Suprapubic skin (tissue), 4 donors: ENCODE data around the gene MCF2L. TPM values are rescaled to one million over a fixed set of nuclear protein-coding genes. Genes with fewer than 3 reads are reported as not detected.

Experiments used
- DNase-seq, 2 donors: peaks; one replicate each; pipeline ENCODE4 v3.0.0-alpha.2; 2019; ENCODE audit warnings: low spot score in 2 of 2
- H3K27ac ChIP-seq: fragments of 200-600 bp; sonication (generic); one replicate; pipeline ENCODE4 v1.5.1; 2019
- H3K27me3 ChIP-seq: fragments of 200-600 bp; sonication (generic); one replicate; pipeline ENCODE4 v1.5.1; 2019
- H3K36me3 ChIP-seq: fragments of 200-600 bp; sonication (generic); one replicate; pipeline ENCODE4 v1.5.1; 2019
- H3K4me1 ChIP-seq: fragments of 200-600 bp; sonication (generic); one replicate; pipeline ENCODE4 v1.5.1; 2019
- H3K4me3 ChIP-seq: fragments of 200-600 bp; sonication (generic); one replicate; pipeline ENCODE4 v1.5.1; 2019; ENCODE audit warnings: mild to moderate bottlenecking
- H3K9me3 ChIP-seq: fragments of 200-600 bp; sonication (generic); one replicate; pipeline ENCODE4 v1.5.1; 2019
- EP300 ChIP-seq: sonication (generic); formaldehyde crosslinking; IDR thresholded peaks from one replicate; pipeline ENCODE4 v1.6.1; 2017; ENCODE audit warnings: antibody characterized with exemption
- POLR2A ChIP-seq, 2 donors: fragments of 450-650 bp; IDR thresholded peaks; one replicate each; pipeline ENCODE4 v1.6.1; 2017; ENCODE audit warnings: antibody characterized with exemption in 2 of 2, mild to moderate bottlenecking in 2 of 2, moderate library complexity in 2 of 2
- POLR2AphosphoS5 ChIP-seq, 3 donors: sonication (generic); formaldehyde crosslinking; IDR thresholded peaks; one replicate each; pipeline ENCODE4 v1.6.1; 2017; ENCODE audit warnings: antibody characterized with exemption in 3 of 3
- WGBS: methylation state at CpG from one replicate; pipeline ENCODE4 v1.1.5; 2018; 5-methylcytosine and 5-hydroxymethylcytosine counted together
- total RNA-seq, 4 donors: library from RNA; depleted of rRNA; stranded (reverse); fragments of >200 nt; gene quantifications; one replicate each; pipeline ENCODE4 v1.1.0, GENCODE V29; 2016
- TF ChIP-seq, protein P1 (sequence below), 2 donors: fragments of 200-600 bp in 1 of 2; fragments of 450-650 bp in 1 of 2; sonication (generic) in 1 of 2; IDR thresholded peaks; one replicate each; pipeline ENCODE4 v1.5.1; 2016 to 2019; ENCODE audit warnings: antibody characterized with exemption in 2 of 2, mild to moderate bottlenecking in 1 of 2, moderate library complexity in 1 of 2

MCF2L gene
- total RNA-seq, 4 donors from 2014 or later = 25.4 to 144 (median 50.0) TPM

DNA sequence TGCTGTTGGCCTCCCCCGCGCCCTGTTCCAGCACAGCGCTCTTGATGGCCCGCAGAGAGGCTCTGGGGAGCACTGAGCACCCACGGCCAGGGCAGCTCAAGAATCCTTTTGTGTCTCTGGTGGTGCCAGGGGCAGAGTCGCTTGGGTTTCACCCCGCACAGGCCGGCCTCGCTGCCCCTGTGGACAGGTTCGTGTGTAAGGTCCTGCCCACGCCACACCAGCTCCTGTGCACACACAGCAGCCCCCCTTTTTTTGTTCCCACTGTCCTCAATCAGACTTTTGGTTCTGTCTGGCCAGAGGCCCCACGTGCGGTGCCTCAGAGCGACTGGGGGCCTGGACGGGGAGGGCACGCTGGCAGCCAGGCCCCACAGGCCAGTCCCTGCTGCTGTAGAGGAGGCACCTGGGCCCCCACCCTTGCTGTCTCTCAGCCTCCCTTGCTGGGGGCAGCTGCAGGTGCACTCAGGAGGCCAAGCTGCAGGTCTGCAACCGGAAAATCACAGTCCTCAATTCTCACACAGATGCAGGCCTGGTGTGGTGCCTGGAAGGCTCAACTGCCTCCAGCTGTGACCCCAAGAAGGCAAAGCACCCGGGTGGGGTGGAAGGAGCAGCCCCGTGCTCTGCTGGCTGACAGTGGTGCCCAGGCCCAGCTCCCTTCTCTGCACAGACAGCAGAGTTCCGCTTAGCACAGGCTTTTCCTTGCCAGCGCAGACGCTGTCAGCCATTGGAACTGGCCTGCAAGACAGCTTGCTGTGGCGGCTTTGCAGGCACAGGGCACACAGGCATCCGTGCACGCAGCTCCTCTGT lies 124.0 kb downstream of the MCF2L start:
- Histone ChIP-seq H3K27ac (no peak overlapping the region), H3K36me3 (peaks cover 35% of the 10 kb centered on the region), H3K4me3 (no peak overlapping the region), H3K9me3 (no peaks in the 10 kb centered on the region), H3K27me3 (no peaks in the 10 kb centered on the region), H3K4me1 (no peaks in the 10 kb centered on the region)
- no peak for TF ChIP-seq EP300
- TF ChIP-seq POLR2AphosphoS5 (IDR thresholded peaks at IDR 0.05) = no peak
- no peak for TF ChIP-seq POLR2A (IDR thresholded peaks at IDR 0.05)
- TF ChIP-seq, protein P1, sequence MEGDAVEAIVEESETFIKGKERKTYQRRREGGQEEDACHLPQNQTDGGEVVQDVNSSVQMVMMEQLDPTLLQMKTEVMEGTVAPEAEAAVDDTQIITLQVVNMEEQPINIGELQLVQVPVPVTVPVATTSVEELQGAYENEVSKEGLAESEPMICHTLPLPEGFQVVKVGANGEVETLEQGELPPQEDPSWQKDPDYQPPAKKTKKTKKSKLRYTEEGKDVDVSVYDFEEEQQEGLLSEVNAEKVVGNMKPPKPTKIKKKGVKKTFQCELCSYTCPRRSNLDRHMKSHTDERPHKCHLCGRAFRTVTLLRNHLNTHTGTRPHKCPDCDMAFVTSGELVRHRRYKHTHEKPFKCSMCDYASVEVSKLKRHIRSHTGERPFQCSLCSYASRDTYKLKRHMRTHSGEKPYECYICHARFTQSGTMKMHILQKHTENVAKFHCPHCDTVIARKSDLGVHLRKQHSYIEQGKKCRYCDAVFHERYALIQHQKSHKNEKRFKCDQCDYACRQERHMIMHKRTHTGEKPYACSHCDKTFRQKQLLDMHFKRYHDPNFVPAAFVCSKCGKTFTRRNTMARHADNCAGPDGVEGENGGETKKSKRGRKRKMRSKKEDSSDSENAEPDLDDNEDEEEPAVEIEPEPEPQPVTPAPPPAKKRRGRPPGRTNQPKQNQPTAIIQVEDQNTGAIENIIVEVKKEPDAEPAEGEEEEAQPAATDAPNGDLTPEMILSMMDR (IDR thresholded peaks at IDR 0.05) = no peak
- WGBS = 87% methylated on average over 25 of the region's 25 CpGs
- DNase-seq = no peak

DNA sequence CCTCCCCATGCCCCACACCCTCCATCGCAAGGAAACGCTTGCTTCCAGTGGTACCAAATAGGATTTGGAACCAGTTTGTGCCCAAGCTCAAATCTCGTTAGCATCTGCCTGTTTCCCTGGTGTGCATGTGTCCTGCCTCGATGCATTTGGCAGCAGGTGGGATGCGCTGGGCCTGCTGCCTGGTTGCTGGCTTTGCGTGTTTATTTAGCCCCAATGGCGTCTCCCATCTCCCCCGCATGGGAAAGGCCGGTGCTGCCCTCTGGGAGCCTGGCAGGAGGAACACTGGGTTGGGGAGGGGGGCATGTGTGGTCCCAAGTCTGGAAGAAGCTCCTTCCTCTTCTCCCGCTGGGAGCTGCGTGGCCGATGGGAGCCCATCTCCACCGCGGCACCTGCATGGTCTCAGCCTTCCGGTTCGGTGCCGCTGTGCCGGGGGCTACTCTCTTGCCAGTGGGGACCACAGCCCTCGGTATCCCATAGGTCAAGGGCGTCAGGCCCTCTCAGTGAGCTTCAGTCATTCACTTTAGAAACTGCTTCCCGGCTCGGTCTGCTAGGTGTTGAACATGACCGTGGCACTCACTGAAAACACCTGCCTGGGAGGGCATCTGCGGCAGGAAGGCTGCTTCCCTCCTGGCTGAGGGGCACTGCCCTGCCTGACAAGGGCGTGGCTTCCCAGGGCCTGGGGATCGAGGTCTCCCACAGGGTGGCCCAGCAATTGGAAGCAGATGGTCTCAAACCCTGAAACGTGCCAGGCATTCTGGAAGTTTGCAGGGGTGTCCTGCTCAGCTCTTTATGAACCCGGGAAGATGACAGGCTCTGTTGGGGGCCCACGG lies 124.8 kb downstream of the MCF2L start:
- Histone ChIP-seq H3K27ac (no peak overlapping the region), H3K4me3 (no peak overlapping the region), H3K36me3 (peaks cover 26% of the 10 kb centered on the region), H3K4me1 (no peaks in the 10 kb centered on the region), H3K9me3 (no peaks in the 10 kb centered on the region), H3K27me3 (no peaks in the 10 kb centered on the region)
- DNase-seq = no peak
- TF ChIP-seq POLR2A (IDR thresholded peaks at IDR 0.05) (no peak), POLR2AphosphoS5 (IDR thresholded peaks at IDR 0.05) (no peak), EP300 (no peak)
- TF ChIP-seq, protein P1 (IDR thresholded peaks at IDR 0.05) = no peak
- 89% methylated on average over 22 of the region's 29 CpGs for WGBS

DNA sequence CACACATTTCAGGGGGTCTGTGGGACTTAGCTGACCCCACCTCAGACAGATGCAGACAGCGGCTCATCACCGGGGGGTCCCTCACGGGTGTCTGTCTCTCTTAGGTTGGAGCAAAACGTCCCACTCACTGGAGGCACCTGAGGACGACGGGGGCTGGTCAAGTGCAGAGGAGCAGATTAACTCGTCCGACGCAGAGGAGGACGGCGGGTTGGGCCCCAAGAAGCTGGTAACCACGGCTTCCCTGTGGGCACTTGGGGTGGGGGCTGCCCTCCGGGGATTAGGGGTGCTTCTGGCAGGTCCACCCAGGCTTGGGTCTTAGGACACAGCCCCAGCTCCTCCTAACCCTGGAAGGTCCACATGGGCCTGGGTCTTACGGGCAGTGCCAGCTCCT lies 125.4 kb downstream of the MCF2L start:
- no peaks in the 10 kb centered on the region for H3K4me1 ChIP-seq
- H3K36me3 ChIP-seq = peaks cover 24% of the 10 kb centered on the region
- H3K9me3 ChIP-seq = no peaks in the 10 kb centered on the region
- H3K27me3 ChIP-seq = no peaks in the 10 kb centered on the region
- WGBS = 94% methylated on average over 6 of the region's 14 CpGs
- H3K27ac ChIP-seq = no peak overlapping the region
- DNase-seq = no peak
- no peak for TF ChIP-seq EP300
- H3K4me3 ChIP-seq = no peak overlapping the region

DNA sequence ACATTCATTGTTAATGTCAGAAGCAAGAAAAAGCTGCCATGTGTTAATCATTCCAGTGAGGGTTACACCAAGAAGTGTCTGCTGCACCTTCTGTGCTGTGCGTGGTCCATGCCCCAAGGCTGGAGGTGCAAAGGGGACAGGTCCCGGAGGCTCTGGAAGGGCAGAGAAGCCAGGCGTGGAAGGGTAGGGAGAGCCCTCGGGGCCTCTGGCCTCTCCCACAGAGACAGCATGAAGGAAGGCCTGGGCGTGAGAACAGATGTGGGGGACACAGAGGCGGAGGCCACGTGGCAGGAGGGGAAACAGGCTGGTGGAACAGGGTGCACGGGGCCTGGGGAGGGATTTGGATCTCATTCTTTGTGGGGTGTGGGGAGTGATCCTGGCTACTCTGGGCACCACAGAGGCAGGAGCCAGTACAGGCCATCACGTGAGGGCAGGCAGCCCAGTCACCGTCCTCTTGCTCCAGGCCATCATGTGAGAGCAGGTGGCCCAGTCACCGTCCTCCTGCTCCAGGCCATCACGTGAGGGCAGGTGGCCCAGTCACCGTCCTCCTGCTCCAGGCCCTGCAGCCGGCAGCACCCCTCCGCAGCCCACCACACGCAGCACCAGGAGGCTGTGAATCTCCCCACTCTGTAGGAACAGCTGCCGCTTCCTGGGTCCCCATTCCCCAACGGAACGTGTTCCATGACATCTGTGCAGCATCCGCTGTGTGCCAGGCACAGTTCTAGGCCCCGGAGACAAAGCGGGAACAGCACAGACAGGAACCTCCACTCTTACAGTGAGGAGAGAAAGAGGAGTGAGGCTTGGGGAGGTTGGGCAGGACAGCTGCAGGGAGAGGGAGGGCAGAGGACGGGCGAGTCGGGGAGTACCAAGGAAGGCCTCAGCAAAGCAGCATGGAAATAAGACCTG lies 126.4 kb downstream of the MCF2L start:
- no peaks in the 10 kb centered on the region for H3K27me3 ChIP-seq
- no peak overlapping the region for H3K27ac ChIP-seq
- no peak overlapping the region for H3K4me3 ChIP-seq
- TF ChIP-seq EP300 = no peak
- TF ChIP-seq POLR2AphosphoS5 (IDR thresholded peaks at IDR 0.05) = no peak
- TF ChIP-seq, protein P1 (IDR thresholded peaks at IDR 0.05) = no peak
- TF ChIP-seq POLR2A (IDR thresholded peaks at IDR 0.05) = no peak
- 91% methylated on average over 17 of the region's 25 CpGs for WGBS
- no peaks in the 10 kb centered on the region for H3K9me3 ChIP-seq
- peaks cover 15% of the 10 kb centered on the region for H3K36me3 ChIP-seq
- H3K4me1 ChIP-seq = no peaks in the 10 kb centered on the region
- DNase-seq = no peak

DNA sequence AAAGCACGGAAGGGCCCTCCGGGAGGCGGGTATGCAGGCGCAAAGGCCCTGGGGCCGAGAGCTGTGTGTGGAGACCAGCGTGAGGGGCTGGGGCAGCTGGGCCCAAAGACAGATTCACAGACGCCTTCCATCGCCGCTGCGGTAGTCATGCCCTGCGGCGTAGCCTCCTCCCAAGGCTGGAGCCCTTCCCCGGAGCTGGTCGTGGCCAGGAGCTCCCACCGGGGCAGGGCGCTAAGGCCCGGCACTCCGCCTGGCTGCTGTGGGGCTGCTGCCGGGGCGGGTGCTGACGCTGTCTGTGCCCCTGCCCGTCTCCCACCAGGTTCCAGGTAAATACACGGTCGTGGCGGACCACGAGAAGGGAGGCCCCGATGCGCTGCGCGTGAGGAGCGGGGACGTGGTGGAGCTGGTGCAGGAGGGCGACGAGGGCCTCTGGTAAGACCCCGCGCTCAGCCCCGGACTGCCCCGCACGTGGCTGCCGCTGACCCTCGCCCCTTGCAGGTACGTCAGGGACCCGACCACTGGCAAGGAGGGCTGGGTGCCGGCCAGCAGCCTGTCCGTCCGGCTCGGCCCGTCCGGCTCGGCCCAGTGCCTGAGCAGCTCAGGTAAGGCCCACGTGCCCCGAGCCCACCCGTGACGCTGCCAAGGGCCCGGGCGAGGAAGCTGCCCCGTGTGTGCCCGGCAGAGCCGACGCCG lies 127.2 kb downstream of the MCF2L start:
- Histone ChIP-seq H3K27me3 (no peaks in the 10 kb centered on the region), H3K4me1 (no peaks in the 10 kb centered on the region), H3K27ac (no peak overlapping the region), H3K4me3 (no peak overlapping the region), H3K36me3 (peaks cover 9% of the 10 kb centered on the region), H3K9me3 (no peaks in the 10 kb centered on the region)
- TF ChIP-seq EP300 = no peak
- TF ChIP-seq, protein P1 (IDR thresholded peaks at IDR 0.05) = no peak
- TF ChIP-seq POLR2AphosphoS5 (IDR thresholded peaks at IDR 0.05) = no peak
- no peak for TF ChIP-seq POLR2A (IDR thresholded peaks at IDR 0.05)
- 95% methylated on average over 25 of the region's 61 CpGs for WGBS
- no peak for DNase-seq
